ENCODE measurements around the gene KIF2A. TPM values are rescaled to one million over a fixed set of nuclear protein-coding genes. Genes with fewer than 3 reads are reported as not detected.

KIF2A gene
- total and polyA plus RNA-seq, 2 of the 13 experiments (the other 11 are each of a cell fraction or from before 2014, with no cell fraction given) = 8.5 to 19.2 TPM

- WGBS (ENCODE audit: low lambda C conversion rate) = 6% methylated on average over 3 of the region's 3 CpGs
- Histone ChIP-seq H3K79me2 (ENCODE audit: insufficient read depth, low read length) (no peaks in the 10 kb centered on the region), H3K4me3 (replicated peaks in 1 of 3; ENCODE audit: insufficient read depth in 1 of 3, low read depth in 2 of 3, low read length in 3 of 3) (no peak overlapping the region), H3K9me3 (ENCODE audit: low read length) (no peaks in the 10 kb centered on the region), H3K4me1 (ENCODE audit: insufficient read depth, low read length) (no peaks in the 10 kb centered on the region), H3K9ac (ENCODE audit: insufficient read depth, low read depth, low read length) (no peak overlapping the region), H2AFZ (ENCODE audit: low read length) (no peak overlapping the region), H3K36me3 (replicated peaks in 1 of 2; ENCODE audit: control insufficient read depth in 1 of 2, insufficient read depth in 2 of 2, low read length in 2 of 2) (no peaks in the 10 kb centered on the region), H3K27me3 (ENCODE audit: control insufficient read depth in 1 of 2, insufficient read depth in 2 of 2, low read length in 2 of 2) (no peaks in the 10 kb centered on the region), H3K27ac (ENCODE audit: extremely low read length, insufficient read depth, low read length) (no peak overlapping the region), H4K20me1 (ENCODE audit: insufficient read depth, low read length) (no peaks in the 10 kb centered on the region), H3K4me2 (ENCODE audit: low read depth, low read length) (no peak overlapping the region)
- ATAC-seq (no peak), FAIRE-seq (no peak), DNase-seq (ENCODE audit: low spot score) (no peak)
- ChIA-PET CTCF (ENCODE audit: low intra/inter-chr PET ratio, low total read pairs) (no interaction called here), POLR2A (no interaction called here)
- intact Hi-C loops (cut with micrococcal nuclease; ENCODE audit: unreplicated experiment) (no loop called here), in situ Hi-C loops (cut with HindIII; ENCODE audit: extremely low pct_ligation_motif_present, low pct_unique_long_range_greater_than_20kb) (no loop called here)
- BruUV-seq (replicated peaks) = no TSS peak
- no peak for TF ChIP-seq RFX1 (IDR thresholded peaks at IDR 0.05)
- TF ChIP-seq IKZF5 (CRISPR knock-in tag; IDR thresholded peaks at IDR 0.05) = no peak
- no peak for TF ChIP-seq ZSCAN5A (CRISPR knock-in tag; IDR thresholded peaks at IDR 0.05; ENCODE audit: borderline replicate concordance)
- no peak for TF ChIP-seq GMEB1 (CRISPR knock-in tag; IDR thresholded peaks at IDR 0.05; ENCODE audit: borderline replicate concordance)
- no peak for TF ChIP-seq ZNF20 (CRISPR knock-in tag; IDR thresholded peaks at IDR 0.05)
- TF ChIP-seq NCOA2 (CRISPR knock-in tag; IDR thresholded peaks at IDR 0.05) = no peak
- no peak for TF ChIP-seq ZNF709 (CRISPR knock-in tag; IDR thresholded peaks at IDR 0.05)
- TF ChIP-seq ZBED4 (CRISPR knock-in tag; IDR thresholded peaks at IDR 0.05; ENCODE audit: borderline replicate concordance) = no peak
- no peak for TF ChIP-seq ZFP36L2 (CRISPR knock-in tag; IDR thresholded peaks at IDR 0.05)
- TF ChIP-seq ZSCAN9 (CRISPR knock-in tag; IDR thresholded peaks at IDR 0.05; ENCODE audit: borderline replicate concordance) = no peak
- no peak for TF ChIP-seq ZBTB7A (CRISPR knock-in tag; IDR thresholded peaks at IDR 0.05)
- TF ChIP-seq MTA3 (CRISPR knock-in tag; IDR thresholded peaks at IDR 0.05) = no peak
- TF ChIP-seq ATRX (CRISPR knock-in tag; IDR thresholded peaks at IDR 0.05; ENCODE audit: borderline replicate concordance) = no peak
- TF ChIP-seq SPEN (CRISPR knock-in tag; IDR thresholded peaks at IDR 0.05; ENCODE audit: low read depth) = no peak
- TF ChIP-seq ZSCAN29 (CRISPR knock-in tag; conservative IDR thresholded peaks at IDR 0.05) = no peak
Observed at GRCh38 chr5:62286834-62287233, 19.2 kb upstream of the KIF2A start.
